Left lung (tissue), 10 donors: ENCODE measurements around the gene IQCB1. TPM values are rescaled to one million over a fixed set of nuclear protein-coding genes. Genes with fewer than 3 reads are reported as not detected.

ENCODE experiments used
- ATAC-seq: fragments of 200-7000 bp; cut with Tn5 transposase; one replicate; pipeline ENCODE4 v1.9.1; 2020; ENCODE audit warnings: moderate library complexity
- DNase-seq, 4 donors: peaks; one replicate each; pipeline ENCODE4 v3.0.0-alpha.2; 2013 to 2020
- H3K27ac ChIP-seq, 2 donors: fragments of 200-600 bp; sonication (generic) in 1 of 2; one replicate each; pipeline versions ENCODE4 v1.5.0 to v1.8.0; 2020 to 2021
- H3K27me3 ChIP-seq, 2 donors: fragments of 200-600 bp; sonication (generic) in 1 of 2; one replicate each; pipeline versions ENCODE4 v1.5.0 to v1.8.0; 2020 to 2021
- H3K36me3 ChIP-seq, 2 donors: fragments of 200-600 bp; sonication (generic) in 1 of 2; one replicate each; pipeline versions ENCODE4 v1.5.0 to v1.8.0; 2020 to 2021
- H3K4me1 ChIP-seq, 2 donors: fragments of 200-600 bp; one replicate each; pipeline ENCODE4 v1.8.0; 2021
- H3K4me3 ChIP-seq, 2 donors: fragments of 200-600 bp; sonication (generic) in 1 of 2; one replicate each; pipeline versions ENCODE4 v1.5.0 to v1.8.0; 2020 to 2021; ENCODE audit warnings: mild to moderate bottlenecking in 1 of 2
- H3K9me3 ChIP-seq, 2 donors: fragments of 200-600 bp; sonication (generic) in 1 of 2; one replicate each; pipeline versions ENCODE4 v1.5.0 to v1.8.0; 2020 to 2021
- CTCF ChIP-seq, 2 donors: fragments of 200-600 bp; sonication (generic) in 1 of 2; IDR thresholded peaks; one replicate each; pipeline versions ENCODE4 v1.5.0 to v1.8.0; 2021; ENCODE audit warnings: antibody characterized with exemption in 2 of 2
- intact Hi-C, 2 donors: fragments of 100-400 bp; cut with DNase I; formaldehyde crosslinking; loops; one replicate each; pipeline versions ENCODE4 v1.11.2 to v1.14.2; 2022
- polyA plus RNA-seq, 6 donors: library from polyadenylated mRNA; unstranded; fragments of 120-200 nt; gene quantifications; one replicate each; pipeline ENCODE4 v1.2.1, GENCODE V29; 2013; ENCODE audit not compliant: insufficient read length in 6 of 6
- total RNA-seq, 2 donors: library from RNA; stranded (reverse); fragmentation: NEBNext Ultra II Directional; extraction: Animal tissue kit (Norgen Biotek cat#: 25700); gene quantifications; one replicate each; pipeline ENCODE4 v1.2.1, GENCODE V29; 2021
- donor health status: DM: no; HTN: yes; CAD: no.
- donor health status: DM: no; HTN: no; CAD: no.

Gene IQCB1
- total and polyA plus RNA-seq, 8 donors = 11.9 to 50.6 (median 39.4) TPM

- Histone ChIP-seq H3K27me3 (no peaks in the 10 kb centered on the region), H3K27ac (no peak overlapping the region), H3K4me3 (no peak overlapping the region), H3K9me3 (peaks cover 0 to 15% of the 10 kb centered on the region in 2 donors), H3K36me3 (peaks cover 0 to 42% of the 10 kb centered on the region in 2 donors), H3K4me1 (no peaks in the 10 kb centered on the region)
- no peak for ATAC-seq
- TF ChIP-seq CTCF (IDR thresholded peaks at IDR 0.05) = no peak
- DNase-seq = no peak
- intact Hi-C loops = no loop called here
Observed at GRCh38 chr3:121818578-121818977, 16.3 kb downstream of the IQCB1 start.

GRCh38 chr3:121817753-121818152 lies 17.1 kb downstream of the IQCB1 start:
- Histone ChIP-seq H3K27ac (peak overlapping the region in 1 of 2 donors; percentile 50), H3K9me3 (peaks cover 0 to 7% of the 10 kb centered on the region in 2 donors), H3K27me3 (no peaks in the 10 kb centered on the region), H3K36me3 (peaks cover 0 to 34% of the 10 kb centered on the region in 2 donors), H3K4me1 (no peaks in the 10 kb centered on the region), H3K4me3 (no peak overlapping the region)
- DNase-seq (no peak), ATAC-seq (no peak)
- intact Hi-C loops = no loop called here
- no peak for TF ChIP-seq CTCF (IDR thresholded peaks at IDR 0.05)

GRCh38 chr3:121809249-121809648 lies 25.6 kb downstream of the IQCB1 start:
- Histone ChIP-seq H3K4me3 (no peak overlapping the region), H3K4me1 (no peaks in the 10 kb centered on the region), H3K36me3 (peaks cover 0 to 43% of the 10 kb centered on the region in 2 donors), H3K27ac (no peak overlapping the region), H3K27me3 (no peaks in the 10 kb centered on the region), H3K9me3 (no peaks in the 10 kb centered on the region)
- ATAC-seq (no peak), DNase-seq (no peak)
- no peak for TF ChIP-seq CTCF (IDR thresholded peaks at IDR 0.05)
- intact Hi-C loops = no loop called here

- no peak for DNase-seq
- no peak for ATAC-seq
- Histone ChIP-seq H3K27ac (no peak overlapping the region), H3K27me3 (no peaks in the 10 kb centered on the region), H3K9me3 (no peaks in the 10 kb centered on the region), H3K4me3 (no peak overlapping the region), H3K4me1 (no peaks in the 10 kb centered on the region), H3K36me3 (peaks cover 0 to 31% of the 10 kb centered on the region in 2 donors)
- intact Hi-C loops = no loop called here
- no peak for TF ChIP-seq CTCF (IDR thresholded peaks at IDR 0.05)
Observed at GRCh38 chr3:121803771-121804320, 31.0 kb downstream of the IQCB1 start.

GRCh38 chr3:121800906-121801305 lies 34.0 kb downstream of the IQCB1 start:
- Histone ChIP-seq H3K4me1 (no peaks in the 10 kb centered on the region), H3K4me3 (no peak overlapping the region), H3K9me3 (no peaks in the 10 kb centered on the region), H3K27ac (no peak overlapping the region), H3K36me3 (peaks cover 0 to 32% of the 10 kb centered on the region in 2 donors), H3K27me3 (no peaks in the 10 kb centered on the region)
- ATAC-seq = no peak
- intact Hi-C loops = no loop called here
- no peak for TF ChIP-seq CTCF (IDR thresholded peaks at IDR 0.05)
- no peak for DNase-seq
